GM21723 (cell line): ENCODE measurements around the gene EMC6.
"Not testable (repeated sequence)": the region's sequence is repeated elsewhere in the genome, so short reads cannot be mapped to it uniquely, and the experiment has no call there.

Experiments used
- ATAC-seq: cut with Tn5 transposase; IDR thresholded peaks from one replicate; pipeline ENCODE4 v1.9.1; 2021; ENCODE audit warnings: mild to moderate bottlenecking, moderate library complexity; ENCODE audit not compliant: unreplicated experiment

Gene EMC6

GRCh38 chr17:3679531-3680126 lies 11.0 kb downstream of the EMC6 start:
- no peak for ATAC-seq

- ATAC-seq = no peak
Measured at GRCh38 chr17:3681057-3681456, 12.4 kb downstream of the EMC6 start.

- ATAC-seq = no peak
Measured at GRCh38 chr17:3681565-3681964, 13.0 kb downstream of the EMC6 start.

- no peak for ATAC-seq
Measured at GRCh38 chr17:3682033-3682432, 13.4 kb downstream of the EMC6 start.

- peak; percentile 63 for ATAC-seq
Measured at GRCh38 chr17:3683054-3683511, 14.5 kb downstream of the EMC6 start.

- no peak for ATAC-seq
Measured at GRCh38 chr17:3685174-3685573, 16.6 kb downstream of the EMC6 start.

- ATAC-seq = no peak
Measured at GRCh38 chr17:3688027-3688553, 19.5 kb downstream of the EMC6 start.

- no peak for ATAC-seq
Measured at GRCh38 chr17:3688852-3689261, 20.2 kb downstream of the EMC6 start.

- ATAC-seq = no peak
Measured at GRCh38 chr17:3689262-3690093, 20.9 kb downstream of the EMC6 start.

- no peak for ATAC-seq
Measured at GRCh38 chr17:3690094-3690715, 21.6 kb downstream of the EMC6 start.

GRCh38 chr17:3691617-3692067 lies 23.0 kb downstream of the EMC6 start:
- no peak for ATAC-seq

GRCh38 chr17:3692346-3692745 lies 23.7 kb downstream of the EMC6 start:
- ATAC-seq = no peak

GRCh38 chr17:3693141-3693540 lies 24.5 kb downstream of the EMC6 start:
- ATAC-seq = no peak

GRCh38 chr17:3693829-3694231 lies 25.2 kb downstream of the EMC6 start:
- peak; percentile 50 for ATAC-seq

- ATAC-seq = no peak
Measured at GRCh38 chr17:3695129-3695722, 26.6 kb downstream of the EMC6 start.

- peak; percentile 37 for ATAC-seq
Measured at GRCh38 chr17:3695723-3696411, 27.3 kb downstream of the EMC6 start, which contains the start of gene P2RX5. Gene P2RX5, minus strand, starts transcription at chr17:3696155. Its CDS starts 150 bp downstream, at chr17:3696005.

GRCh38 chr17:3697103-3697476 lies 28.5 kb downstream of the EMC6 start:
- no peak for ATAC-seq

- ATAC-seq = no peak
Measured at GRCh38 chr17:3698139-3698538, 29.5 kb downstream of the EMC6 start.

- ATAC-seq = no peak
Measured at GRCh38 chr17:3699951-3700350, 31.3 kb downstream of the EMC6 start.

- not testable (repeated sequence) for ATAC-seq
Measured at GRCh38 chr17:3702041-3702539, 33.5 kb downstream of the EMC6 start.
